HG02852 (cell line): ENCODE measurements around the gene LGALS9B.
"Not testable (repeated sequence)": the region's sequence is repeated elsewhere in the genome, so short reads cannot be mapped to it uniquely, and the experiment has no call there.

ENCODE experiments used
- ATAC-seq: cut with Tn5 transposase; IDR thresholded peaks from one replicate; pipeline ENCODE4 v1.9.1; 2021; ENCODE audit warnings: mild to moderate bottlenecking, moderate library complexity; ENCODE audit not compliant: unreplicated experiment

Gene LGALS9B

GRCh38 chr17:20417492-20418080 lies 49.8 kb downstream of the LGALS9B start:
- ATAC-seq, result not testable (repeated sequence)

DNA sequence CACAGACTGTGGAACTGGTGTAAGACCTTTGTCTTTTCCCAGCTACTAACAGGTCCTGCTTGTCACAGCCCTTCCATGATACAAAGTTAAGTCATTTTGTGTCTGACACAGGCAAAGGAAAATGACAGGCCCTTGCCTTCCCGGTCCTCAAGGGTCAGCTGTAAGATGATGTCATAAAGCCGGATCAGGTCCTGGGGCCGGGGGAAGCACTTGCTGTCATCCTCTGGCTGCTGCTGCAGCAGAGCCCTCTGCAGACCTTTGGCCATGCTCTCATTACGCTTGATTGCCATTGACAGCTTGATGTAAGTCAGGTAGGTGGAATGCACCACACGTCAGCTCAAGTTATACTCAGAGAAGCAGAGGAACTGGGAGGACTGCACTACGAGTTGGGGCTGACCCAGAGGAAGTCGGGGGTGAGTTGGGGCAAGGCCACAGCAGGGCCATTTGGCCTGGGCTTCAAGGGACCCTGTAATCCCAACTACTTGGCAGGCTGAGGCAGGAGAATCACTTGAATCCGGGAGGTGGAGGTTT lies 50.9 kb downstream of the LGALS9B start:
- not testable (repeated sequence) for ATAC-seq

GRCh38 chr17:20415479-20415878 lies 51.9 kb downstream of the LGALS9B start:
- not testable (repeated sequence) for ATAC-seq

- not testable (repeated sequence) for ATAC-seq
These were observed 65.9 kb downstream of the LGALS9B start for GRCh38 chr17:20401306-20402022.

DNA sequence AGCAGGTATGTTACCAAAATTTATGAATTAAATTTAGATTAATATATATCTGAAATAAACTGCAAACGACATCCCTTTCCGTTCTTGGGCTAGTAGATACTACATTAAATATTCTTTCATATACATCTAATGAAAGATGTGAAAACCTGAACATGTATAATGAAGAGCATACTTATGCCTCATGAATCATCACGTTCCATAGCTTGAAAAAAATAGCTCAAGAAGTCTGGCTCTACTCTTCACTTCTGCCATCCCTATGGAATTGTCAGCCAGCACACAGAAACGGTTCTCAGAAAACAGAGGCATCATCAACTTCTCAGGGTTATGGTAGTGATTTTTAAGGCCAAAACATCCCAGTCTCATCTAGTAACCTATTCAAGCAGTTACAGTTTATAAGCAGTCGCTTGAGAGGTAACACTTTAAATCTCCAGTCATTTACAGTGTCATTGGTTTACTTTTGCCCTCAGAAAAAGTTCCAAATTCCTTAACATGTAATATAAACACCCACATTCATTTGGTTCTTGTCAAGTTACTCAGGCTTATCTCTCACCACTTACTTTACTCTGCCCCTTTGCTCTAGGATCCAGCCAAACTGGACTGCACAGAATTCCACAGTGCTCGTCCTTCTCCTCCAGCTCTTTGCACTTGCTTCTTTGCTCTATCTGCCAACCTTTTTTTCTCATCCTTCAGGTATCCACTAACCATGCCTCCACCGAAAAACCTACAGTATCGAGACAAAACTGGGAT lies 66.6 kb downstream of the LGALS9B start:
- ATAC-seq, result not testable (repeated sequence)
